Activated T-helper 1 cell treated with Interleukin-2 at 50 U/mL for 16 hours (primary cell): Measurements from ENCODE around the gene TBC1D22A.

Experiments
- DNase-seq: peaks from one replicate; pipeline ENCODE4 v3.0.0-alpha.2; 2020; ENCODE audit warnings: low read depth

TBC1D22A gene

DNA sequence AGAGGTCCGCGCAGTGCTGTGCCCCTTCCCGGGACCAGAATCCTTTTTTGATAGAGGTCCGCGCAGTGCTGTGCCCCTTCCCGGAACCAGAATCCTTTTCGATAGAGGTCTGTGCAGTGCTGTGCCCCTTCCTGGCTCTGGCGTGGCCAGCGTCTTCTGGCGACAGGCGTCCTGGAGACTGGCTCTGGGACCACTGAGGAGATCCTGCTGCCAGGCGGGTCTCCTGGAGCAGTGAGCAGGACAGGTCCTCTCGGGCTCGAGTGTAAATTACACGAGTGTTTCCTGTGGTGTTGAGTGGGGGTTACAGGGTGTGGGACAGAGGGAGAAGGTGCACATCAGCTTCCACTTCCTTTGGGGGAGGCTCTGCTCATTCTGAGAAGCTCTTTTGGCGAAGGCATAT is 98.1 kb downstream of the TBC1D22A start:
- no peak for DNase-seq

DNA sequence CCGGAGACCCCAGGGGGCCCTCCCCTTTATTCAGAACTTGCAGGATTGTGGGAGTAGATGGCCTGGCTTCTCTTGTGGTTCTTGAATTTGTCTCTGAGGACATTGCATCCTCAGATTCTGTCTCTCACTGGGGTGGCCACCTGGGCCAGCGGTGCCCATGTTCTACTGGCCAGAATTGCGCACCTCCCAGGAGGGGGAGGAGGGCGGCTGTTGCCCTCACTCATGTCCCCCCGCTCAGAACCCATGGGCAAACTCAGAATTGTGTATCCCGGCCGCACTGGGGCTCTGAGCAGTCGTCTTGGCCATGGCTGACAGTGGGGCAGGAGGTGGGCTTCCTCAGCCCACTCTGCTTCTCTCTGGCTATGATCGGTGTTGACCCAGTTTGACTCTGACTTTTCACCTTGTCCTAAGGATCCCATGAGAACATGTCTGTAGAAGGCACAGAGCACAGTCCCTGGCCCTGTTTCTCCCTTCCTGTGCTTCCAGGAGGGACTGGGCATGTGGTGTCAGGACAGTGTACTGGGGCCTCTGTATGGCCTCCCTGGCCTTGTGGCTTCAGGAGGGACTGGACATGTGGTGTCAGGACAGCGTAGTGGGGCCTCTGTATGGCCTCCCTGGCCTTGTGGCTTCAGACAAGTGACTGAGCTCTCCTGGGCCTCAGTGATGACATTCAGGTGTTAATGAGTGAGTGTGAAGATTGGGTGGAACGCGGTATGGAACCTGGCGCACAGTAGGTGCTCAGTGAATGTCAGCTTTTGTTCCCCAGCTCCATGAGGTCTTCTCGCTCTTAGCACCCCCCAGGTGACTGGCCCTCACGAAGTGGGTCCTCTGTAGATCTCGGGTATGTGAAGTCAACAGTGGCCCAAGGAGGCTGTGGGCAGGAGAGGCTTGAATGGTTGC is 99.3 kb downstream of the TBC1D22A start:
- no peak for DNase-seq

DNA sequence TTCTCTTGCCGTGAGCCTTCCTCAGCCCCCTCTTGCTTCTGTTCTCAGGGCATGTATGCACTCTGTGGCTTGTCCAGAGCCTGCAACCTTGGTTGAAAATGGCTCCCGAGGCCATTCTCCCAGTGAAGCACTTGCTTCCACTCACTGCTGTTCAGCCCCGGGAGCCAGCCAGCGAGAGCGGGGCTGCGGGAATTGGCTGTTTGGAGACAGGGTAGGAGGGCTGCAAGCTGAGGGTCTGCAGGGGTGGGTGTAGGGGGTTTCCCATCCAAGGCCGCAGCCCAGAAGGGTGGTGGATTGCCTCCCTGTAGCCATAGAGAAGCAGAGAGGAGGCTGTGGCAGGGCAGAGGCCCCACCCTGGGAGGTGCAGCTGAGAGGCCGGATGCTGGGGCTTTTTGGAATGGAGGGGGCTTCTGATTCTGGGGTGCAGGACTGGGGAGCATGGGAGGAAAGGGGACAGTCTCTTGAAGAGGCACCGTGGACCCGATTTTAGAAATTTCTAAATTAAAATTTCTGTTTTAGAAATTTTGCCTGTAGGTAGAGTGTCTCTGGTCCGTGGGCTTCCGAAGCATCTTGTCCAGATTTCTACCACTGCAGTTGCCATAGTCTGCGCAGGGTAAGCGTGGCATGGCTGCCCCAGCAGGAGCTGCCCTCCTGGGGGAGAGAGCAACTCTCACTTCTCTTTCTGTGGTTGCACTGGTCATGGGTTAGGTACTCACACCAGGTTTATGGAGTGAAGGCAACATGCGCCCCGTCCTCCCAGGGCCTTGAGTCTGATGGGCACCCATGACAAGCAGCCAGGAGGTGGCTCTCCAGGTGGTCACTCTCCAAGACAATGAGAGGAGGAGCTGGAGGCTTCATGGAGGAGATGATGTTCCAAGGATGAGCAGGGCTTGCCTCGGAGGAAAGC is 100.2 kb downstream of the TBC1D22A start:
- DNase-seq = no peak

DNA sequence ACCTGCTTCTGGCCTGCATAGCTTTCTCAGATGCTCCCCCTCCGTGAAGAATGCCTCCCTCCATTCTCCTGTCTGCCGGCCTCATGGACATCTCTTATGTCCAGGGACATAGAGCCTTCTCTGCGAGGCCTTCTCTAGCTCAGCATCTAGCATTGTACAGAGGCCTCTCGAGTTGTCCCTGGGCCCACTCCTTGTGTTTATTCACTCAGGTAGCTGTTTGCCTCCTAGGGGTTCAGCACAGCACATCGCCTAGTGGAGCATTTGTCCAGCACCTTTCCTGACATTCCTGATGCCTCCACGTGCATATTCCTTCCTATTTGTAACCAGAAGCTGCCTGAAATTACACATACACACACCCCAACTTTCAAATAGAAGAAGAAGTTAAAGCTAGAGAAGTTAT is 101.3 kb downstream of the TBC1D22A start:
- no peak for DNase-seq

DNA sequence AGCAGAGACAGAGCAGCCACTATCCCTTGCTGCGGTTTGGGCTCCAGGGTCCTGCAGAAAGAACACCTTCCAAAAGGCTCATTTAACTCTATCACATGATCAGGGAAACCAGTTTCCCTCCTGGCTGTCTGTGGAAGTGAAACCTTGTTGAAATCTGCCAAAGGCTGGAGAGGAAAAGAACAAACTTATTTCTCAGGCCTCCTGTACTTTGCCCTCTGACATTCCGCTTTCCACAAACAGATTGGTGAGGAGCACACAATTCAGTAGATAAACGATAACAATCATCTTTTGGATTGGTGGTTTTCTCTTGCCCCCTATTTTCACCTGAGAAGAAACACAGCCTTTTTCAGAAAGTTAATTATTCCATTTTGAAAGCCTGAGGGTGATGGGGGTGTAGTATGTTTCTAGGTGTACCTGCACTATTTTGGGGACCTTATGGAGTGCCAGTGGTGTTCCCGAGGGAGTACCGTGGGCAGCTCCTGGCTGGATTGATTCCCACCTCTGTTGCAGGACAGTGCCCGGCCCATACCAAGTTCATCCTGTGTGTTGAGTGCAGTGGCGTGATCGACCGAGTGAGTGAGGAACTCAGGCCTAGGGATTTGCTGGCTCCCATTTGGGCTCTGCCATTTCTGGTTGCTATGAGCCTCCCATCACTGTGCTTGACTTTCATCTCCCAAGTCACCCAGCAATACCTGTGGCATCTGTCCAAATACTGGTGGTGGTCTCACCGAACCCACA is 102.0 kb downstream of the TBC1D22A start:
- no peak for DNase-seq

GRCh38 chr22:46865052-46865434 is 102.6 kb downstream of the TBC1D22A start:
- DNase-seq = no peak

- no peak for DNase-seq
Observed at GRCh38 chr22:46865642-46866041, 103.2 kb downstream of the TBC1D22A start.

DNA sequence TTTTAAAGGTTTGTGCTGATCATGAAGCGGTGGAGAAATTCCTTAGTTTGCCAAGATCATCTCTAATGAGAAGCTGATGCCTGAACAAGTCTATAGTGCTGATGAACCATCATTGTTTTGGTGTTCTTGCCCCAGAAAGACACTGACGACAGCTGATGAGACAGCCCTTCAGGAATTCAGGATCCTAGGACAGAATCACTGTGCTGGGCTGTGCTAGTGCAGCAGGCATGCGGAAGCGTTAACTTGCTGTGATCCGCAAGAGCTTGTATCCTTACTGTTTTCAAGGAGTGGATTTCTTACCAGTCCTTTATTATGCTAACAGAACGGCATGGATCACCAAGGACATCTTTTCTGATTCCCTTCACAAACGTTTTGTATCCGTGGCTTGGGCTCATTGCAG is 104.1 kb downstream of the TBC1D22A start:
- DNase-seq = no peak

GRCh38 chr22:46867106-46867505 is 104.7 kb downstream of the TBC1D22A start:
- no peak for DNase-seq

- no peak for DNase-seq
Observed at GRCh38 chr22:46869329-46869728, 106.9 kb downstream of the TBC1D22A start.

DNA sequence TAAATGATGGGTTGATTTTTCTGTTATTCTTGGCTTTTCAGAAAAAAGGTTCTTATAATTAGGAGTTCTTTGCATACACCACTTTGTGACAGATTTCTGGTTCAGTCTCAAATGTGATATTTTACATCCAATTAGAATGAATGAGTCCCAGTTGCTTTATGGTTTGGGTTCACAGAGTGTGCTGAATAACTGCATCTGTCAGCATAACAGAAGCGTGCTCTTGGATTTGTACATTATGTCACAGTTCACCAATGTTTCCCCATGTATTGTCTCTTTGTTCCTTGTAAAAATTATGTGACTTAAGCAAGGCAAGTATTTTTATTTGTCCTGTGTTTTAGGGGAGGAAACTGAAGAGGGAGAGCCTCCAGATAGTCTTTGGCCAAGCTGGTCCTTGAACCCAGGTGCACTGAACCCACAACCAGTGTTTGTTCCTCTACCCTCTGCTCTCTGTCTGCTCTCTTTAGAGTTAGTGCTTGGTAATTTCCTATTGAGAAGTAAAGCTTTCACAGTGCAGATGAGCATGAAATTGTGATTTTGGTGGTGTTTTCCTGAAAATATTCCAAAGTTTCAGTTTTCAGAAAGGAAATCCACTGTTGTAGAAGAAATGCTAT is 107.5 kb downstream of the TBC1D22A start:
- no peak for DNase-seq

DNA sequence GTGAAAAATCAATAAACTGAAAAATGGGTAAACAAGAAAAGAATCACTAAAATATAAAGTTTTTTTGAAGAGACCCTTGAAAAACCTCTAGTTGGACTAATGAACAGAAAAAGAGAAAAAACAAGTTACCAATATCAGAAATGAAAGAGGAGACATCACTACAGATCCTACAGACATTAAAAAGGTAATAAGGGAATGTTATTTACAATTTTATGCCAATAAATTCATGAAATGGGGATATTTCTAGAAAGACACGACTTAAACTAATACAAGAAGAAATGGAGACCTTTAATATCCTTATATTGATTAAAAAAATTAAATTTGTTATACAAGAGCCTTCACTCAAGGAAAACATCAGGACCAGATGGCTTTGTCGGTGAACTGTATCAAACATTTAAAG is 109.4 kb downstream of the TBC1D22A start:
- DNase-seq = no peak

- DNase-seq = no peak
Observed at GRCh38 chr22:46875089-46875488, 112.6 kb downstream of the TBC1D22A start.

DNA sequence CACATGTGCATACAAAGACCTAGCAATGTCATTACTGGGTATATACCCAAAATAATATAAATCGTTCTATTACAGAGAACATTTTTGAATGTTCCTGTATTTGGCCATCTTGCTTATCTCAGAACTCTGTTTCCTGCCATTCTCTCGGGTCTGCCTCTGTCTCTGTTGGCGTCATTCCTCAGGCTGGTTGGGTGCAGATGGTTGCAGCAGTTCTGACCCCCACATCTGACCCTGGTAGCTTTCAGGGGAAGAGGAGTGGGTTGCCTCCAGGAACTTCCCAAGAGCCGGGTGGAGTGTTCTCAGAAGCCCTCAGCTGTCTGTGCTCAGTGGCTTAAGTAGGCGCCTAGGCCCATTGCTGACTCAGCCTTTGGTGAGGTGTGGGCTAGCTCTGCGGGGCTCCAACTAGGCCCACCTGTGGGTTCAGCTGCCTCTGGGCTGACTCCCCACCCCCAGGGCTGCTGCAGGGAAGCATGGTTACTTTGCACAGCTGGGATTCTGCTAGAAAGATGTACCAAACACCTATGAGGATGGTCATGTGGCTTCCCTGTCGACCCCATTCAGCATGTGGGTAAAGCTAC is 114.0 kb downstream of the TBC1D22A start:
- no peak for DNase-seq

GRCh38 chr22:46878191-46878948 is 115.9 kb downstream of the TBC1D22A start:
- no peak for DNase-seq

- DNase-seq = no peak
Observed at GRCh38 chr22:46879083-46879482, 116.6 kb downstream of the TBC1D22A start.

DNA sequence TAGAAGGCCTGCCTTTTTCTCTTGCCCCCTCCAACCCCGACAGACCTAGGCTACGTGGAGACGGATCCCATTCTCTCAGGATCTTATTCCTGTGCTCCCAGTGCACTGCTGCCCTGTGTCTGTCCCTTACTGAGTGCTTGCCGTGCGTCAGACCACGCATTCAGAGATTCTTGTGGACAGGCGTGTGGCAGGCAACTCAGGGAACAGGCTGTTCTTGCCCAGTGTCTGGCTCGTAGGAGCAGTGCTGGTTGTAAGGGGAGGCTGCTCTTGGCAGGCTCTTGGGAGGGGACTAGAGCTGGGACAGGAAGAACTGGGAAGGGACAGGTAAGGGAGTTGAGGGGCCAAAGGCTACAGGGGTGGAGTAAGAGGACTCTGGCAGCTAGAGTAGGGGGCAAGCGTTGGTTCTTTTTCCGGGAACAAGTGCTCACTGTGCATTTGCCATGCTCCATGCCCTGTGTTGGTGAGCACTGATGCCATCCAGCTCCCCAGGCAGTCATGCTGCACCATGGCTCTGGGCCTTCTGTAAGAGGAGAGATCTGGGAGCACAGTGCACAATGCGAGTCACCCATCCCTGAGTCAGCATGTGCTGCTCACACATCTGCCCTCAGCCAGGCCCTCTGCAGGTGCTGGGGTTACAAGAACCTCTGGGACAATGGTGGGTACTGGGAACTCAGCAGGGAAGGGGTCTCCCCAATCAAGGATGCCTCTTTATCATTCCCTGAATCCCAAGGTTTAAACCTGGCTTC is 119.1 kb downstream of the TBC1D22A start:
- no peak for DNase-seq

DNA sequence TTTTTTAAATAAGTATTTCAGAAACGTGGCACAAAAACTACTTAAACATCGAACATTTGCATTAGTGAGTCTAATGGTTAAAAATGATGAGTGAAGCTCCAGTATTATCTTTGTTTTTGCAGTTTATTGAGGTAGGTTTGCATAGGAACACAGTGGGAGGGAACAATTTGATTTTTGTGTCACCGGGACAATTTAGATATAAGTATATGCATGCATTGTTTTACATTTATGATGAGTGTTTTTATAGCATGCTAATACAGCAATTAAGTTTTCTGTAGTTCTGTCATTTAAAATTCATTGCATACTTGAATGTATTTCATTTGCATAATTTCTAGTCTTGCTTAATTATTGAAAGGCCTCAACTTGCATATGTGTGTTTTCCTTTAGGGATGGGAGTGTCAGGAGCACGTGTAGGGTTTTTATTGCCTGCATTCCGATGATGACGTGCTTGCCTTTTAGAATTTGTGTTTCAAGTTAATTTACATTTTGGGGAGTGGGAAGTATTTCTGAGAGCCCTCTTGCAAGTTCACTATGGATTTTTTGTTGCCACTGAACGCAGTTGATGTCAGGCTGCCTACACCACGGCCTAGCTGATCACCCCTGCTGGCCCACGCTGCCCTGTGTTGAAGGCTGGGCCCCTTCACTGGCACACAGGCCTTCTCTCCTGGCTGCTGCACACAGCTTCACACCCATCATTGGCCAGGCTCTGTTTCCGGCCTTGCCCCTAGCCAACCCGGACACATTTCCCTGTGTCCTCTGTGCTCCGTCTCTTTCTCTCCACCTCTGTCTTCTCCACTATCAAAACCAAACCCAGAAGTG is 120.9 kb downstream of the TBC1D22A start:
- no peak for DNase-seq

DNA sequence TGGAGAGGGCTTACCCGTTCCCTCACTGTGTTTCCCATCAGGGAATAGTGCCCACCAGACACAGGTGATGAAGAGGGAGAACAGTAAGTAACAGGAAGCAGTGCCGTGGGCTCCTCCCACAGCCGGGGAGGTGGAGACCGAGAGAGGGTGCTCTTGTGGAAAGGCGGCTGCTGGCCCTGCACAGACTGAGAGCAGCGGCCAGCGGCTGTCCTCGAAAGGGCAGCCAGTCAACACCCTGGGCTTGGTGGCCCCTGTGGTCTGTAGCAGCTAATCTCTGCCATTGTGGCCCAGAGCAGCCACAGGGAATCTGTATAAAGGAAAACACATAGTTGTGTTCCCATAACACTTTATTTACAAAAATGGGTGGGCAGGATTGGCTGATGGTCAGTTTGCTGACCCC is 121.9 kb downstream of the TBC1D22A start:
- no peak for DNase-seq
